GM03348 (cell line): ENCODE results near the gene AFF3.

Experiments
- DNase-seq: peaks from one replicate; pipeline ENCODE4 v3.0.0; 2012; ENCODE audit warnings: low spot score

Gene AFF3

GRCh38 chr2:100041946-100042345, 100.4 kb downstream of the AFF3 start:
- no peak for DNase-seq

DNA sequence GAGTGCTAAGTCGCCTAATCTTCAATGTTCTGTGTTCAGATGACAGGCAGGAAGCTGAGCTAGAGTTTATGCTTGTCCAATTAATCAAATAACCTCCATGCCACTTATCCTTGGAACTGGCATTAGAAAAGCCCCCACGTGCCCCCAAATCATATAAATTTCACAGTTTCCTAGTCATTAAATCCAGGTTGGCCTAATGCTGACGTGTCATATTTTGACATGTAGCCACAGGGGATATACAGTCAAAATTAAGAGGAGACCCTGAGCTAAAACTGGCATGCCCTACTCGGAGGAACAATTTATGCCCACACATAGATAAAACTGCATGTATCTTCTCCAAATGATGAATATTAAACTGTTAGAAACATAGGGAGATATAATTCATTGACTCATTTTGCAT, 101.0 kb downstream of the AFF3 start:
- no peak for DNase-seq

GRCh38 chr2:100040906-100041305, 101.5 kb downstream of the AFF3 start:
- no peak for DNase-seq

- DNase-seq = no peak
Measured at GRCh38 chr2:100039291-100039980, 103.0 kb downstream of the AFF3 start.

- no peak for DNase-seq
Measured at GRCh38 chr2:100038011-100038410, 104.4 kb downstream of the AFF3 start.

DNA sequence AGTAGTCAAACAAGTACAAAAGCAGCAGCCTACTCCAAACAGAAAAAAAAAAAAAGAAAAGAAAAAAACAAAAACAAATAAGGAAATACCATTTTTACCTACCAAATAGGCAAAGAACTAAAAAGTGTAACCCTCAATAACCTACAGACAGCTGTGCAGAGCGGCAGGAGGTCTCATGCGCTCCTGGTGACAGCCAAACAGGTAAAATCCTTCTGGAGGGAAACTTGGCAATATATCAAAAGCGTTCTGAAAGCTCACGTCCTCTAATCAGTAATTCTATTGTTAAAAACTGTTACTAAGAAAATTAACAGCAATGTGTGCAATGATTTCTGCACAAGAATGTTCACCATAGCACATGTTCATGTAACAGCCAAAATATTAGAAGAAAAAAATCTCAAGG, 105.6 kb downstream of the AFF3 start:
- no peak for DNase-seq

DNA sequence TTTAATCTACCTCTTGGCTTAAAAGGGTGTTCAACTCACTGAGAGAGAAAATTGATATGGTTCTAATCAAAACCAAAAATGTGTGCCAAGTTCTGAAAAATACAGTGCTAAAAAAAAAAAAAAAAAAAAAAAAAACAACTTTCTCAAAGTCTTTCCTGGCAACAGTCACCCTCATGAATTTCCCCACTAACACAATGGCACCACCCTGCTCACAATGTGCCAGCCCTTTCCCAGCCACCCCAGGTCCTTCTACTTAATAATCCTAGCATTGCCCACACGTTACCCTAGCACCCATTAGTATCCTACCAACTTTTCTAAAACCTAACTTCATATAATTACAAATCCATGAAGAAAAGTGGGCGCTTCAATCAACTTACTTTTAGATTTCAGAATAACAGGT, 106.4 kb downstream of the AFF3 start:
- no peak for DNase-seq

GRCh38 chr2:100034431-100034830, 108.0 kb downstream of the AFF3 start:
- DNase-seq = no peak

GRCh38 chr2:100033976-100034375, 108.4 kb downstream of the AFF3 start:
- no peak for DNase-seq

DNA sequence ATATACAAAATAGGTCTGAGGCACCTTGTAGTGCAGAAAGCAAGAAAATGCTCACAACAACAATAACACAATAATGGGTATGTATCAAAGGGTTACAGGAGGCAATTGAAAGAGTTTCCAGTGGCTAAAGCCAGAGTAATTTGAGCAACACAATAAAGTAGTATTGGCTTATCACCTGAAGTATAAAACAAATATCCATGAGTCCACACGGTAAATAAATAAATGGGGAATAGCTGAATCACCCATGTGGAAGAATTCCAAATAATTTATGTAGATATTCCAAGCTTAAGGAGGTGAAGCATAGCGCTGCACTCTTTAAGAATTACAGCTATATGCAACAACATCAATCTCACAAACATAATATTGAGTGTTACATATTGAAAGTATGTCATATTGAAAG, 110.8 kb downstream of the AFF3 start:
- DNase-seq = no peak

DNA sequence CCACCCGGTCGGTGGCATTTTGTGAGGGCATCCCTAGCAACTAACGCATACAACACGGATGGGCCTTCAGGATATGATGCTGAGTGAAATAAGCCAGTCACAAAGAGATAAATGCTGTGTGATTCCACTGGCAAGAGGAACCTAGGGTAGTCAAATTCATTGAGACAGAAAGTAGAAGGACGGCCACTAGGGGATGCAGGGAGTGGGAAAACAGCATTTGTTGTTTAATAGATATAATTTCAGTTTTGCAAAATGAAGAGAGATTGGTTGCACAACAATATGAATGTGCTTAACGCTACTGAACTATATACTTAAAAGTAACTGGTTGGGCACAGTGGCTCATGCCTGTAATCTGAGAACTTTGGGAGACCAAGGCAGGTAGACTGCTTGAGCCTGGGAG, 112.9 kb downstream of the AFF3 start:
- no peak for DNase-seq

DNA sequence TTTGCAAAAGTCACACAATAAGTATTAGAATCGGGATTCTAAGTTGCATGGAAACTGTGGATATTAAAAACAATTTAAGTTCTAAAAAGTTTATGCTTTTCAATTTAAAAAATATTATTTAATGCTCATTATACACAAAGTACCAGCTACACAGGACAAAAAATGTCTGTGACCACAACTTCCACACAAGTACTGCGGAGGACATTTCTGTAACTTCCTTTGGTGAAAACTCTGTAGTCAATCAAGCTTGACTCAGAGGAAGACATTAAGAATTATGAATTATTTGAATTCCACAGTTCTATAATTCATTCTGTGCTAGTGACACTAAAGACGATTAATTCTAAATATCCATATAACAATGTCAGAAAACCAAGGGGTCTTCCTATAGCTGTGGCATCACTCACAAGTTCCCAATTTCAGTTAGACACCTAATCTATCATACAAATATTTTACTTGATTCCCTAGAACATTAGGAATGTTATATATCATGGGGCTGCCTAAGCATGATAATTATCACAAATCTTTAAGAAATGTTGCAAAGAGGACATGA, 120.5 kb downstream of the AFF3 start:
- DNase-seq = no peak

DNA sequence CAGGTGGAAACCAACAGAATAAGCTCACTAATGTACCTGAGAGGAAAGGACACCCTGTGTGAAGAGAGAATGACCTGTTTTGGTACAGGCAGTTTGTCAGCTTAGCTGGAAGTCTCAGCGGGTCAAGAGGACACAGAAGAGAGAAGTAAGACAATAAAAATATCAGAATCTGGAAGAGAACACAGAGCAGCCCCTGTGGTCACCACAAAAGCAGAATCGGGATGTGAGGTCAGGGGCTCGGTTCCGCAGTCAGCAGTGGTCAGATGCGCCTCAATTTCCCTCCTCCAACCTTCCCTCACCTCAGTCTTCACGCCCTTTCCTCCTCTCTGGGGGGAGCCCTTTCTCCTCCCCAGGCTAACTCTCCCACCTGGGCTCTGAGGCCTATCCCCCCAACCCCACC, 122.9 kb downstream of the AFF3 start:
- no peak for DNase-seq

- peak; percentile 59 for DNase-seq
Measured at GRCh38 chr2:100018341-100019193, 123.8 kb downstream of the AFF3 start.

GRCh38 chr2:100017633-100018032, 124.8 kb downstream of the AFF3 start:
- peak; percentile 22 for DNase-seq

- no peak for DNase-seq
Measured at GRCh38 chr2:100016756-100017155, 125.6 kb downstream of the AFF3 start.

DNA sequence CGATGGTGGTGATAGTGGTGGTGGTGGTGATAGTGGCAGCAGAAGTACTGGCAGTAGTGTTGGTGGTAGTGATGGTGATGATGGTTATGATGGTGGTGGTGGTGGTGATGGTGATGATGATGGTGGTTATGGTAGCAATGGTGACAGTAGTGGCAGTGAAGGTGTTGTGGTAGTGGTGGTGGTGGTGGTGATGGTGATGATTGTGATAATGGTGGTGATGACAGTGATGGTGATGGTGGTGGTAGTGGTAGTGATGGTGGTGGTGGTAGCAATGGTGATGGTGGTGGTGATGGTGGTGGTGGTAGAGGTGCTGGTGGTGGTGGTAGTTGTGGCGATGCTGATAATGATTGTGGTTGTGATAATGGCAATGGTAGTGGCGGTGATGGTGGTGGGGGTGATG, 126.5 kb downstream of the AFF3 start:
- no peak for DNase-seq

- DNase-seq = peak; percentile 92
Measured at GRCh38 chr2:100013892-100014677, 128.3 kb downstream of the AFF3 start.

DNA sequence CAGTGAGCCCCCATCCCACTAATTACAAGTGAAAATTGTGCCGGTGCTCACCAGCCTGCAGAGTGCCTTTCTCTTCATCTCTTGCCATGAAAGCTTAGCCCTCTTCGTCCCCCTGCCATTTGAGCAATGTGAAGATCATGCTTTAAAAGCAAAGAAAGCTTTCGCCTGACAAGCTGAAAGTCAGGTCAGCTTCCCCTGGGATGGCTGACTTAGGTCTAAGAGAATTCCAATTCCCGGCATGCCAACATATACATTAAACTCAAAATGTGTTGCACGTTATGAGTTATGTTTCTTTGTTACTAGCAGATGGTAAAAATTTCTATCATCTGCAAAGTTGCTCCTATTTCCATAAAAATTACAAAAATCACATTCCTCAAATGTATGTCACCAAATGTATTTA, 129.8 kb downstream of the AFF3 start:
- DNase-seq = no peak

GRCh38 chr2:100011272-100011731, 131.1 kb downstream of the AFF3 start:
- DNase-seq = peak; percentile 78

- DNase-seq = no peak
Measured at GRCh38 chr2:100010606-100011005, 131.8 kb downstream of the AFF3 start.

- no peak for DNase-seq
Measured at GRCh38 chr2:100009743-100010142, 132.6 kb downstream of the AFF3 start.
